C4-2B (cell line): ENCODE results near the gene SCARB1.

Experiments used
- H3K27ac ChIP-seq: fragments of 450-650 bp; 2 replicates; pipeline ENCODE4 v1.5.1; 2017
- CTCF ChIP-seq: fragments of 450-650 bp; conservative IDR thresholded peaks from 2 replicates; pipeline ENCODE4 v1.5.1; 2017; ENCODE audit warnings: mild to moderate bottlenecking
- ZFX ChIP-seq: fragments of 450-650 bp; IDR thresholded peaks from 2 replicates; pipeline ENCODE4 v1.6.1; 2017

The SCARB1 gene

GRCh38 chr12:124819080-124819479 lies 44.6 kb downstream of the SCARB1 start:
- no peak overlapping the region for H3K27ac ChIP-seq
- TF ChIP-seq ZFX (no peak), CTCF (no peak)

DNA sequence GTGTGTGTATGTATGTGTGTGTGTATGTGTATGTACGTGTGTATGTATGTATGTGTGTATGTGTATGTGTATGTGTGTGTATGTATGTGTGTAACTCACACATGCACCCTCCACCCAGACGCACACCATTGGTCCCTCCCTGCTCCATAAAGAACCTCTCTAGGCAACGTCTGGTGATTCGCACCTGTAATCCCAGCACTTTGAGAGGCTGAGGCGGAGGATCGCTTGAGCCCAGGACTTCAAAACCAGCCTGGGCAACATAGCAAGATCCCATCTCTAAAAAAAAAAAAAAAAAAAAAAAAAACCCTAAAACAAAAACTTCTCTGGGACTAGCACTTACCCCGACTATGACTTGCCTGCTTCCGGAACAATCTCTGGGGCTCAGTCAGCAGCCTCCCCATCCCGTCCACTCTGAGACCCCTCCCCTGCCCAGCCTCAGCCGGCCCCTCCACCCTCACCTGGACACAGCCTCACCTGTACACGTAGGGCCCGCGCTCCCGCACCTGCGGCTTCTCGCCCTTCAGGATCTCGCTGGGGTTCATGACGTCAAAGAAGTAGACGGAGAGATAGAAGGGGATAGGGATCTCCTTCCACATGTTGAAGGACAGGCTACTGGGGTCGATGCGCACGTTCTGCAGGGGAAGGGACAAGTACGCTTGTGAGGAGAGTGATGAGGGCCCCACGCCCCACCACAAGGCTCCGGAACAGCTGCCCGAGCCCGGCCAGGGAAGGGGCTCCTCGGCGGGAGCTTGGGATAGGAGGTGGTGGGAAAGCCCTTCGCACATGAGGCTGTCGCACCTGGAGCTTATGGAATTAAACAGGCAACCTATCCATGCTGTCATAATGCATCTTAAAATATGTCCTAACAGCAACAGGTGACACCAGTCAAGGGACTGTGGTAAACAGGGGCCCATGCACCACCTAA lies 46.3 kb downstream of the SCARB1 start:
- no peak overlapping the region for H3K27ac ChIP-seq
- no peak for TF ChIP-seq ZFX
- TF ChIP-seq CTCF = no peak

GRCh38 chr12:124816295-124816854 lies 47.3 kb downstream of the SCARB1 start:
- H3K27ac ChIP-seq = no peak overlapping the region
- TF ChIP-seq CTCF = no peak
- no peak for TF ChIP-seq ZFX

DNA sequence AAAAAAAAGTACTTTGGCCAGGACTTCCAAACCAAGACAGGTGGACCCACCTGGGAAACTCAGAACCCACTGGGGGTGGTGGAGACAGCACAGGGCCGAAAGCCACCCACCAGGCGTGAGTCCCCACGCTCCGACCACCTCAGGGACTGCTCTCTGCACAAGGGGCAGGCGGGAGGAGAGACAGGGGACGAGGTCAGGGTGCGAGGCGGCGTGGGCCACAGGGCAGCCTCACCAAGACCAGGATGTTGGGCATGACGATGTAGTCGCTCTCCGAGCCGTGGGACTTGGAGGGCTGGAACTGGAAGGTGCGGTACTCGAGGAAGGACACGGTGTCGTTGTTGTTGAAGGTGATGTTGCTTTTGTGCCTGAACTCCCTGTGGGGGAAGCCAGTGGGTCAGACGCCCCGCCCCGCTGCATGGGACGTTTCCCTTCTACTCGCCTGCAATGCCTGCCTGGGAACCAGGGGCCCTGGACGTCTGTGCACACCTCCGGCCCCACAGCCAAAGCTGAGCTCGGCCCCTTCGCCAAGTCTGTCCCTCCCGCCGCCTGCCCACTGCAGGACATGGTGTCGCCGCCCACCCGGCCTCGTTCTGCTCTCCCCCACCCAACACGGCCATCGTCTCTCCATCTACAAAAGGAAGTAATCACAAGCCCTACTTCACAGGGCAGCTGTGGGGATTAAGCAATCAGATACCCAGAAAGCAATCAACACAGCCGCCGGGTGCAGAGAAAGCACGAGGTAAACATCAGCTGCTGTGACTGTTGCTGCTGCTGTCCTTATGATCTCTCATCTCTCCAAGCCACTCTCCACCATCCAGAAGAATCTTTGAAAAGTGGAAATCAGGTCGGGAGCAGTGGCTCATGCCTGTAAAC lies 48.7 kb downstream of the SCARB1 start:
- no peak overlapping the region for H3K27ac ChIP-seq
- no peak for TF ChIP-seq ZFX

DNA sequence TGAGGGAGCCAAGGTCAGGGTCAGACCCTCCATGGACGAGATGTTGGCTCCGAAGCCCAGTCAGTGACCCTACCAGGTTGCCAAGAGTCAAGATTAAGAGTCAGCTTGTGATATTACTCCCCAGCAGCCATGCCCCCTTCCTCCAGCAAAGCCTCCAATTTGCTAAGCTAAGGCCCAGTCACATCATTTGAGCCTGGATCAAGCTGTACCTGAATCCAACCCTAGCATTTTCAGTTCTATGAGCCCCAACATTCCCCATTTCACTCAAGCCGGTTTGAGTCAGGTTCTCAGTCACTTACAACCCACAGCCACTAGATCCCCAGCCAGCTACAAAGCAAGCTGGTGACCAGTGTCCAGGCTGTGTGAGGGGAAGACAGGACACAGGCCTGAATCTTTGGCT lies 49.9 kb downstream of the SCARB1 start:
- TF ChIP-seq ZFX = no peak
- no peak for TF ChIP-seq CTCF
- no peak overlapping the region for H3K27ac ChIP-seq

DNA sequence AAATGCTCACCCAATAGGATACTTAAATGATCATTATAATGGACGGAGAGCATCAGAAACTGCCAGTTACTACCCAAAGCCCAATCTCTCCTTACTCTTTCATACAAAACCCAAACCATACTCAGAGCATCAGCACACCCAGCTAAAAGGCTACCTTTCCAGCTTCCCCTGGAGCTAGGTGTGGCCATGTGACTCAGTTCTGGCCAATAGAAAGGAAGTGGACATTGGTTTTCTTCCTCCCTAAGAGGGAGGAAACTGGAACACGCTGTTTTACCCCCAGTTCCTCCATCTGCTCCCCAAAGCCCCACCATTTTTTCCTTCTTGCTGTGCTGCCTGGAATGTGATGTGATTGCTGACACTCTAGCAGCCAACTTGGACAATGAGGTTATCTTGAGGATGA lies 50.7 kb downstream of the SCARB1 start:
- no peak for TF ChIP-seq ZFX
- TF ChIP-seq CTCF = no peak
- H3K27ac ChIP-seq = no peak overlapping the region

GRCh38 chr12:124812356-124812755 lies 51.3 kb downstream of the SCARB1 start:
- TF ChIP-seq CTCF = no peak
- no peak for TF ChIP-seq ZFX
- H3K27ac ChIP-seq = no peak overlapping the region
